B cell (primary cell): ENCODE data around the gene TPP2. TPM values are rescaled to one million over a fixed set of nuclear protein-coding genes. Genes with fewer than 3 reads are reported as not detected.

ENCODE experiments used
- ATAC-seq: fragments of 200-7000 bp; cut with Tn5 transposase; one replicate; pipeline ENCODE4 v1.10.0; 2021; ENCODE audit warnings: low read depth, mild to moderate bottlenecking, moderate number of reproducible peaks, moderate library complexity
- CTCF ChIA-PET: fragments of 350-600 bp; sonication (Branson Sonifier 250); formaldehyde crosslinking; loops from one replicate; lab custom pipeline; 2021; ENCODE audit warnings: antibody characterized with exemption, inconsistent platforms; lab: Charles Lee
- POLR2A ChIA-PET: fragments of 350-600 bp; sonication (Branson Sonifier 250); formaldehyde crosslinking; loops from one replicate; lab custom pipeline; 2021; ENCODE audit warnings: antibody characterized with exemption; lab: Charles Lee
- DNase-seq: peaks from one replicate; pipeline ENCODE4 v3.0.0; 2013
- H2AFZ ChIP-seq: 2 replicates; pipeline ENCODE4 v1.6.1; 2012; ENCODE audit warnings: mild to moderate bottlenecking, low read depth, low read length; ENCODE audit not compliant: insufficient read depth, poor library complexity, severe bottlenecking
- H3K27ac ChIP-seq, 2 donors: 1 replicate in 1 of 2; 2 replicates in 1 of 2; pipeline ENCODE4 v1.5.1; 2012 to 2013; ENCODE audit warnings: low read length in 2 of 2, mild to moderate bottlenecking in 2 of 2, moderate library complexity in 1 of 2
- H3K27me3 ChIP-seq, 4 experiments: fragments of 200-600 bp in 1 of 4; sonication (generic) in 1 of 4; replicated peaks in 1 of 4; 1 replicate in 2 of 4; 2 replicates in 2 of 4; pipeline versions ENCODE4 v1.6.1 to v1.7.0; 2013 to 2016; ENCODE audit warnings: low read length in 3 of 4, mild to moderate bottlenecking in 2 of 4, mixed read lengths in 1 of 4, moderate library complexity in 1 of 4; ENCODE audit not compliant: insufficient read depth in 4 of 4, control insufficient read depth in 3 of 4; ENCODE audit errors: control extremely low read depth in 1 of 4
- H3K36me3 ChIP-seq, 2 experiments: replicated peaks in 1 of 2; 1 replicate in 1 of 2; 2 replicates in 1 of 2; pipeline versions ENCODE4 v1.6.1 to v1.7.1; 2013; ENCODE audit warnings: low read length in 1 of 2; ENCODE audit not compliant: insufficient read depth in 2 of 2, control insufficient read depth in 1 of 2; ENCODE audit errors: control extremely low read depth in 1 of 2, extremely low read depth in 1 of 2
- H3K4me1 ChIP-seq, 2 donors: fragments of 200-600 bp in 1 of 2; sonication (generic) in 1 of 2; 1 replicate in 1 of 2; 2 replicates in 1 of 2; pipeline versions ENCODE4 v1.5.1 to v1.6.1; 2013 to 2017; ENCODE audit warnings: low read length in 2 of 2; ENCODE audit not compliant: control insufficient read depth in 2 of 2, insufficient read depth in 2 of 2
- H3K4me2 ChIP-seq: replicated peaks from 2 replicates; pipeline ENCODE3; 2012; ENCODE audit warnings: mild to moderate bottlenecking, low read depth, low read length; ENCODE audit not compliant: poor library complexity, severe bottlenecking
- H3K4me3 ChIP-seq, 5 experiments: fragments of 200-600 bp in 1 of 5; sonication (generic) in 1 of 5; 1 replicate in 3 of 5; 2 replicates in 2 of 5; pipeline versions ENCODE4 v1.5.1 to v1.7.0; 2011 to 2016; ENCODE audit warnings: low read length in 4 of 5, mild to moderate bottlenecking in 4 of 5, low read depth in 2 of 5, control low read depth in 1 of 5, moderate library complexity in 1 of 5; ENCODE audit not compliant: insufficient read depth in 1 of 5; ENCODE audit errors: control extremely low read depth in 1 of 5, extremely low read depth in 1 of 5
- H3K79me2 ChIP-seq: fragments of 200-600 bp; sonication (generic); one replicate; pipeline ENCODE4 v1.6.0; 2016; ENCODE audit warnings: low read length; ENCODE audit not compliant: control insufficient read depth, insufficient read depth
- H3K9ac ChIP-seq: fragments of 200-600 bp; sonication (generic); 2 replicates; pipeline ENCODE4 v1.6.1; 2017; ENCODE audit warnings: mild to moderate bottlenecking, low read length, moderate library complexity
- H3K9me3 ChIP-seq, 3 donors: one replicate each; pipeline versions ENCODE4 v1.6.1 to v1.7.1; 2013; ENCODE audit warnings: low read length in 2 of 3; ENCODE audit not compliant: control insufficient read depth in 2 of 3, insufficient read depth in 1 of 3; ENCODE audit errors: control extremely low read depth in 1 of 3
- H4K20me1 ChIP-seq: 2 replicates; pipeline ENCODE4 v1.6.0; 2012; ENCODE audit warnings: mild to moderate bottlenecking, low read length; ENCODE audit not compliant: insufficient read depth, control insufficient read depth, poor library complexity, severe bottlenecking
- H3K27ac Mint-ChIP-seq: one replicate; pipeline ENCODE4 v1.8.0; 2021; ENCODE audit warnings: mixed read lengths
- H3K27me3 Mint-ChIP-seq: one replicate; pipeline ENCODE4 v1.8.0; 2021; ENCODE audit warnings: mixed read lengths
- H3K4me1 Mint-ChIP-seq: one replicate; pipeline ENCODE4 v1.8.0; 2021; ENCODE audit warnings: mixed read lengths
- H3K4me3 Mint-ChIP-seq: one replicate; pipeline ENCODE4 v1.8.0; 2021; ENCODE audit warnings: mixed read lengths
- H3K9me3 Mint-ChIP-seq: one replicate; pipeline ENCODE4 v1.8.0; 2022; ENCODE audit warnings: mixed read lengths; ENCODE audit not compliant: insufficient read depth
- CTCF ChIP-seq: fragments of 200-600 bp; IDR thresholded peaks from one replicate; pipeline ENCODE4 v1.8.0; 2022; ENCODE audit warnings: antibody characterized with exemption, mild to moderate bottlenecking
- EZH2 ChIP-seq: IDR thresholded peaks from 2 replicates; pipeline ENCODE4 v1.6.1; 2012; ENCODE audit warnings: borderline replicate concordance, low read depth, mild to moderate bottlenecking, moderate library complexity, low read length; ENCODE audit not compliant: insufficient read depth, poor library complexity, severe bottlenecking
- WGBS: methylation state at CpG from one replicate; pipeline ENCODE4 v1.1.5; 2013; ENCODE audit warnings: missing lambda C conversion rate; ENCODE audit not compliant: insufficient coverage; 5-methylcytosine and 5-hydroxymethylcytosine counted together
- intact Hi-C: fragments of 100-400 bp; cut with micrococcal nuclease; formaldehyde crosslinking; loops from one replicate; pipeline ENCODE4 v1.10.0; 2022
- polyA plus RNA-seq: library from polyadenylated mRNA; depleted of rRNA; stranded (reverse); fragments of >200 nt; gene quantifications from 2 replicates; pipeline ENCODE4 v1.2.3, GENCODE V29; 2012
- total RNA-seq, 2 donors: library from RNA; stranded (reverse); fragments of 120-200 nt in 1 of 2; gene quantifications; 1 replicate in 1 of 2; 2 replicates in 1 of 2; pipeline versions ENCODE4 v1.2.3 to v1.2.4, GENCODE V29; 2013 to 2022

Gene TPP2
- total and polyA plus RNA-seq, 2 donors (not counting 1 experiment from before 2014, with no cell fraction given), result 22.1 to 51.1 TPM

- no peaks in the 10 kb centered on the region for H3K27me3 ChIP-seq
- H3K4me1 Mint-ChIP-seq, result no peaks in the 10 kb centered on the region
- WGBS, result 97% methylated on average over 4 of the region's 6 CpGs
- H3K36me3 ChIP-seq, result peaks cover 25 to 72% of the 10 kb centered on the region in 2 experiments
- H3K4me3 ChIP-seq, result no peak overlapping the region
- H3K4me2 ChIP-seq, result no peak overlapping the region
- no peak overlapping the region for H2AFZ ChIP-seq
- H4K20me1 ChIP-seq, result no peaks in the 10 kb centered on the region
- ATAC-seq (no peak), DNase-seq (no peak)
- no peak for TF ChIP-seq EZH2
- TF ChIP-seq CTCF, result no peak
- H3K9me3 Mint-ChIP-seq, result no peaks in the 10 kb centered on the region
- ChIA-PET CTCF (interaction anchor here (3.2 kb wide), 1 partner anchor 63 kb away, joined by 12 read pairs; no protein-coding TSS in a partner anchor), POLR2A (no interaction called here)
- H3K27ac ChIP-seq, result no peak overlapping the region
- intact Hi-C loops, result no loop called here
- H3K4me3 Mint-ChIP-seq, result no peak overlapping the region
- H3K27ac Mint-ChIP-seq, result no peak overlapping the region
- no peak overlapping the region for H3K9ac ChIP-seq
- H3K9me3 ChIP-seq, result no peaks in the 10 kb centered on the region
- H3K4me1 ChIP-seq, result no peaks in the 10 kb centered on the region
- H3K27me3 Mint-ChIP-seq, result no peaks in the 10 kb centered on the region
- H3K79me2 ChIP-seq, result no peaks in the 10 kb centered on the region
These were observed 45.7 kb downstream of the TPP2 start for GRCh38 chr13:102642475-102642874.

GRCh38 chr13:102643656-102644055 is 46.9 kb downstream of the TPP2 start:
- H3K79me2 ChIP-seq, result no peaks in the 10 kb centered on the region
- DNase-seq (no peak), ATAC-seq (no peak)
- H3K27ac ChIP-seq, result no peak overlapping the region
- Mint-ChIP-seq H3K4me3 (no peak overlapping the region), H3K9me3 (no peaks in the 10 kb centered on the region), H3K27me3 (no peaks in the 10 kb centered on the region), H3K27ac (no peak overlapping the region), H3K4me1 (no peaks in the 10 kb centered on the region)
- TF ChIP-seq EZH2 (no peak), CTCF (no peak)
- no CpG with 5 or more reads among the region's 1 CpG for WGBS
- no peak overlapping the region for H3K4me2 ChIP-seq
- H3K27me3 ChIP-seq, result no peaks in the 10 kb centered on the region
- intact Hi-C loops, result no loop called here
- no peak overlapping the region for H3K9ac ChIP-seq
- H3K4me1 ChIP-seq, result no peaks in the 10 kb centered on the region
- CTCF ChIA-PET, result no interaction called here
- H3K9me3 ChIP-seq, result no peaks in the 10 kb centered on the region
- peaks cover 19 to 70% of the 10 kb centered on the region in 2 experiments for H3K36me3 ChIP-seq
- no peaks in the 10 kb centered on the region for H4K20me1 ChIP-seq
- POLR2A ChIA-PET, result no interaction called here
- no peak overlapping the region for H2AFZ ChIP-seq
- H3K4me3 ChIP-seq, result no peak overlapping the region
